AG04449 (cell line): ENCODE data around the gene FGD5.

Experiments used
- CTCF ChIA-PET: fragments of 350-600 bp; formaldehyde crosslinking; extraction: SDS; loops from one replicate; lab custom pipeline; 2021; ENCODE audit warnings: antibody characterized with exemption; lab: Yijun Ruan, JAX
- POLR2A ChIA-PET: fragments of 400-600, 350-600 bp; formaldehyde crosslinking; extraction: SDS; loops from one replicate; lab custom pipeline; 2020; ENCODE audit warnings: antibody characterized with exemption, inconsistent platforms; lab: Yijun Ruan, JAX
- DNase-seq: peaks from one replicate; pipeline ENCODE4 v3.0.0-alpha.2; 2010; ENCODE audit warnings: low read depth, low spot score
- H3K4me3 ChIP-seq: 2 replicates; pipeline ENCODE4 v1.5.1; 2011; ENCODE audit warnings: low read depth, mild to moderate bottlenecking, control low read depth, low read length
- CTCF ChIP-seq: IDR thresholded peaks from one replicate; pipeline ENCODE4 v1.5.1; 2011; ENCODE audit warnings: mild to moderate bottlenecking, moderate library complexity, low read length, control low read depth, inconsistent platforms; ENCODE audit not compliant: insufficient read depth; ENCODE audit errors: missing control alignments

FGD5 gene

DNA sequence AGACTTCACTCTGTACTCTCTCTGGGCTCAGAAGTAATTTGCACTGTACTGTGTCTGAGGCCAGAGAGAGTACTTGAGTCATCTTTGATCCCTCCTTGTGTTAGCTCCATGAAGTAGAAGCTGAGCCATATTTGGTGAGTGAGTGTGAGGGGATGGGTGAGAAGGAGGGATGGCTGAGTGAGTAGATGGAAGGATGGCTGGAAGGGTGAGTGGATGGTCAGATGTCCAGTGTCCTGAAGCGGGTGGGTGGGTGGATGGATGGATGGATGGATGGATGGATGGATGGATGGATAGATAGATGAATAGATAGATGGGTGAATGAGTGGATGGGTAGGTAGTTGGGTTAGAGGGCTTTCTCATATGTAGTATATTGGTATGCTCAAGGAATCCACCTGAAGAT, 39.3 kb downstream of the FGD5 start:
- no peak overlapping the region for H3K4me3 ChIP-seq
- no peak for TF ChIP-seq CTCF
- ChIA-PET POLR2A (no interaction called here), CTCF (no interaction called here)
- no peak for DNase-seq

DNA sequence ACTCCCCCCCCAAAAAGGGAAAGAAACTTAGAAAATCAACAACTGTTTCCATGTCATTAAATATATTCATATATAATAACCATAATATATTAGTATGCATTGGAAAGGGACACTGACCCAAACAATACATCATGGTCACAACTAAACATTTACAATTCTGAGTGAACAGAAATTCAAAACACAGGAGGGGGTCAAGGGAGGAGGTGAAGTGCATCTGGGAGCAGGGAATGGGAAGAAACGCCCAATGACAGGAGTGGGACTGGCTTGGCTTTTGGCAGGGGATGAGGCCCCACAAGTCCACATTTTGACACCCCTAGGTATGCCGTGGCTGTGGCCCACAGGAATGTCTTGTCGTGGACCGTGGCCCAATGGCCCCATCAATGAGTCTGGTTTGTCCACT, 41.1 kb downstream of the FGD5 start:
- ChIA-PET CTCF (no interaction called here), POLR2A (no interaction called here)
- no peak overlapping the region for H3K4me3 ChIP-seq
- TF ChIP-seq CTCF: no peak
- DNase-seq: no peak

- POLR2A ChIA-PET: no interaction called here
- no peak overlapping the region for H3K4me3 ChIP-seq
- no peak for TF ChIP-seq CTCF
- CTCF ChIA-PET: no interaction called here
- no peak for DNase-seq
Measured at GRCh38 chr3:14861031-14861430, 42.3 kb downstream of the FGD5 start.

GRCh38 chr3:14861446-14862302, 42.9 kb downstream of the FGD5 start:
- TF ChIP-seq CTCF: no peak
- ChIA-PET CTCF (no interaction called here), POLR2A (no interaction called here)
- DNase-seq: no peak
- no peak overlapping the region for H3K4me3 ChIP-seq

DNA sequence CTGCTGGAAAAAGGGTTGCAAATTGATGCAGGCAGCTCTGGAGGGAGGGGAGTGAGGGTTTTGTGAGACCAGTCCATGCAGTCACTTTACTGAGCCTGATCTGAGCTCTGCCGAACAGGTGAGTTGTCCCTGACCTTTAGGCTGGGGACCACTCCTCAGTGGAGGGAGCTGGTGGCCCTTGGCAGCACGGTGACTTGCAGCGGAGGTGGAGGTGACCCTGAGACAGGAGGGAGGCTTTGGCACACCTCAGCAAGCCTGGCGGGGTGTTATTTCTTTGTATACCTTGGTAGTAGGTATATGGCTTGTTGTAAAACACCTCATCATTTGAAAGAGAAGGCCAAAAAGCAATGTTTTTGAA, 43.5 kb downstream of the FGD5 start:
- DNase-seq: no peak
- TF ChIP-seq CTCF: no peak
- POLR2A ChIA-PET: no interaction called here
- CTCF ChIA-PET: no interaction called here
- no peak overlapping the region for H3K4me3 ChIP-seq

DNA sequence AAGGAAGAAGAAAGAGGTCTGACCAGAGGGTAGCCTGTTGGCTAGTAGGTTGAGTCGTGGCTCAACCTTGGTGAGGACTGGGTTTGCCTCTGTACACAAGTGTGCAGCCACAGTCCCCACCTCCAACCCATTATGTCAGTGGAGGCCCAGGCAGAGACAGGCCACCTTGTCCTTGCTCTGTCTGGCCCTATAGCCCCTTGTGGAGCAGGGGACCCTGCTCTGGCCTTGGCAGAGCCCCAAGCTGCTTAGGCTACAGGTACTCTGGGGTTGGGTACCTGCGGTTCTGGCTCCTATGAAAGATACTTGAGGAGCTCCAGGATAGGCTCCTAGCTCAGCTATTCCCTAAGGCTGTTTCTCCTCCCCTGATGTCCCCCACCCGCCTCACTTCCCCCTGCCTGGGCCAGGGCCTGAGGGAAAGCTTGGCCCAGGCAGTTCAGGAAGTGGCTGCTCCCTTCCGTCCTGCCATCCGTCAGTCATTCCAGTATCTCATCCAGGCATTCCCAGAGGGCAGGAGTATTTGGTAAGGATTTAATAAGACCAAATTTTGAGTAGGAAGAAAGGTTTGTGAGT, 44.0 kb downstream of the FGD5 start:
- POLR2A ChIA-PET: no interaction called here
- no peak for TF ChIP-seq CTCF
- CTCF ChIA-PET: interaction anchor here (1.2 kb wide), 1 partner anchor 8 kb away, joined by 3 read pairs; no protein-coding TSS in a partner anchor
- no peak overlapping the region for H3K4me3 ChIP-seq
- no peak for DNase-seq
